GM20000 (cell line): ENCODE measurements around the gene POU2AF1.

Experiments
- DNase-seq: peaks from one replicate; pipeline ENCODE4 v3.0.0; 2012; ENCODE audit warnings: low spot score
- CTCF ChIP-seq: IDR thresholded peaks from 2 replicates; pipeline ENCODE4 v1.5.1; 2012; ENCODE audit warnings: mild to moderate bottlenecking, control low read depth; ENCODE audit errors: extremely low read depth, missing control alignments

The POU2AF1 gene

GRCh38 chr11:111386611-111387150 lies 7.6 kb upstream of the POU2AF1 start:
- DNase-seq, result no peak
- TF ChIP-seq CTCF, result no peak

- no peak for DNase-seq
- no peak for TF ChIP-seq CTCF
These were observed 5.4 kb upstream of the POU2AF1 start for GRCh38 chr11:111384494-111384893.

GRCh38 chr11:111382451-111382850 lies 3.4 kb upstream of the POU2AF1 start:
- no peak for DNase-seq
- TF ChIP-seq CTCF, result no peak

- TF ChIP-seq CTCF, result no peak
- peak; percentile 39 for DNase-seq
These were observed 594 bp upstream of the POU2AF1 start for GRCh38 chr11:111379602-111380136.

- TF ChIP-seq CTCF, result no peak
- DNase-seq, result no peak
These were observed 752 bp downstream of the POU2AF1 start for GRCh38 chr11:111378185-111378860.

GRCh38 chr11:111376181-111376871 lies 2.7 kb downstream of the POU2AF1 start:
- no peak for TF ChIP-seq CTCF
- DNase-seq, result no peak

GRCh38 chr11:111373590-111373989 lies 5.5 kb downstream of the POU2AF1 start:
- TF ChIP-seq CTCF, result no peak
- DNase-seq, result no peak
